ENCODE results near the gene BAHCC1. TPM values are rescaled to one million over a fixed set of nuclear protein-coding genes. Genes with fewer than 3 reads are reported as not detected.
"Not testable (repeated sequence)": the region's sequence is repeated elsewhere in the genome, so short reads cannot be mapped to it uniquely, and the experiment has no call there.

Gene BAHCC1
- total RNA-seq = 8.6 TPM
- long read RNA-seq, partial matches to known transcripts = 2 of 5 reads
- long read RNA-seq, other reads (novel, unspliced or antisense) = 3 of 5 reads

GRCh38 chr17:81394921-81395599, at the start of gene BAHCC1:
Gene BAHCC1, plus strand, starts transcription at chr17:81395457. Its CDS starts 4,283 bp downstream, at chr17:81399740.
- ATAC-seq = peak; percentile 81
- peak; percentile 100 for DNase-seq
- intact Hi-C loops (cut with micrococcal nuclease) = no loop called here

DNA sequence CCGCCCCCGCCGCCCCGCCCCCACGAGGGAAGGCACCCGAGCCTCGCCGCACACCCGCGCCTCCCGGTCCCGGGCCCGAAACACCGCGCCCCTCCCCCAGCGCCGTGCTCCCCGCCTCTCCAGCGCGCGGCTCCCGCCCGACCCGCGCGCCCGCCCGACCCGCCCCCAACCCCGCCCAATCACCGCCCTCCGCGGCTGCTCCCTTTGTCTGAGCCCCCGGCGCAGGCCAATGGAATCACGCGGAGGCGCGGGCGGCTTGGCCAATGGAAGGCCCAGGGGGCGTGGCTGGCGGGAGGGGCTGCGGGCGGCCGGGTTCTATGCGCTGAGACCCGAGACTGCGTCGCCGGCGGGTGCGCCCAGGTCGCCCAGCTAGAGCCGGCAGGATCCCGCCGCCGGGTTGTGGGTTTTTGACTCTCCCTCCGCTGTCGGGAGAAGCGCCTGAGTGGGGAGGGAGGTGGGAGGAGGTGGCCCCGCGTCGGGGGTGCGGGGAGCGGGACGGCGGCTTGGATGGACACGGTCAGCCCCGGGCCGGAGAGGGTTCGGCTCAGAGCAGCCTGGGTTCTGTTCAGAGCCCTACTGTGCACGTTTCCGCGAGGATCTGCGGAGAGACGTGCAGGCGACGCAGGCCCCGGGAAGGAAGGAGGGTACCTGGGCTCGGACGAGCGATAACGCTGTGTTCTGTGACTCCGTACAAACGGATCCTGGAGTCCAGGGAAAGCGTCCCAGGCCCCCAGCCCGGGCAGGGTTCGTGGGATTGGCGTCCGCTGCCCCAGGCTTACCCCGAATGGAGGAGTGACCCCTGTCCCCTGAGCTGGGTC, 49.0 kb upstream of the BAHCC1 start:
- DNase-seq (peak; percentile 100), ATAC-seq (peak; percentile 87)
- intact Hi-C loops (cut with micrococcal nuclease) = no loop called here

- ATAC-seq = no peak
- no peak for DNase-seq
- intact Hi-C loops (cut with micrococcal nuclease) = no loop called here
Measured at GRCh38 chr17:81346908-81347349, 48.3 kb upstream of the BAHCC1 start.

DNA sequence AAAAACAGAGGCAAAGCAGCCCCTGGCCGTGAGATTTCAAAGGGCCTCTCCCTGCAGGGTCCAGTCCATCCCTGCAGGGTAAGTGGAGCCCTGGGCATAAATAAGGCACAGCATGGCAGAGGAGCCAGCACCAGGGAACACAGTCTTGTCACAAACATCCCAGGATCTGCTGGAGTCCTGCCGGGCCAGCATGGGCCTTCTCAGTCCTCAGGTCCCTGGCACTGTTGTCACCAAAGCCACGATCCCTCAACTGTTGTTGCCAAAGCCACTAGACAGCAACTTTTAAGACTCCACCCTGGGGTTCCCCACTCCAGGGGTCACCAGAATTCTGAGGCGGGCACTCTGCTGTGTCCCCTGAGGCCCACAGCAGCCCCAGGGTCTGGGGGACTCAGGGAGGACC, 47.8 kb upstream of the BAHCC1 start:
- no peak for DNase-seq
- no peak for ATAC-seq
- intact Hi-C loops (cut with micrococcal nuclease) = no loop called here

- no peak for ATAC-seq
- intact Hi-C loops (cut with micrococcal nuclease) = no loop called here
- no peak for DNase-seq
Measured at GRCh38 chr17:81348097-81349055, 46.9 kb upstream of the BAHCC1 start.

DNA sequence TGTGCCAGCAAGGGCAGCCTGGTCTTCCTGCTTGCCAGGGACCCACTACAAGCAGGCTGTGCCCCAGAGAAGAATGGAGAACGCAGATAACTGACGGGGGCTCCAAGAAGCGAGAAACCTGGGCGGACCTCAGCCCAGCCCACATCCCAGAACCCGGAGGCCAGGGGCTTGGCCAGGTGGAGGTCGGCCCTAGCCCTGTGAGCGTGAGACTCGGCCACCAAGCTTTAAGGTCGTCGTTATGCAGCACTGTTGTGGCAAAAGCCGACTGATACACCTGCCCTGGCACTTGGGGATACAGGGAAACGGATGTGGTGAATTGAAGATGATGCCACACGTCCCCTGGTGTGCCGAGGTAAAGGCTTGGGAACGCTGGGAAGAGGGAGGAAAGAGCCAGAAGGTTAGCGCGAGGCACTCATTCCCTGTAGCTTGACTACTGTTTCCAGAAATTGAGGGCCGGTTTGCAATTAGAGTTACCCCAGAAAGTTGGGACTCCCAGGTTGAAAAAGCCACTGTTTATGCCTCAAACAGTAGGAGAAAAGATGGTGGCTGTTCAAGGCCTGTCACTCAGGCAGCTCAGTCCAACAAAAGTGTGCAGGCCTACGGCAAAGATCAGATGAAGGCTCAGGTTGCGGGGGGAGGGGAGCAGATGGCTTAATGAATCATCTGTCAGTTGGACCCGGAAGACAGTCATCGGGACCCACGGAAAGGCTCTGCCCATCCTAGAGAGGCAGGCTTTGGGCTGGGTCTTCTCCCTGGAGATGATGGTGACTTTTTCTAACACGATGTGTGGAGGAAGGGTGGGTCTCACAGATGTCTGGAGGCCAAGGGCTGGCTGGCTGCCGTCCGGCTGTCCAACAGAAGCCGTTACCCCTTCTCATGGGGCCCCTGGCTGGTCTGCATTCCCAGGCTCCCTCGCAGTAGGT, 45.6 kb upstream of the BAHCC1 start:
- no peak for DNase-seq
- intact Hi-C loops (cut with micrococcal nuclease) = no loop called here

DNA sequence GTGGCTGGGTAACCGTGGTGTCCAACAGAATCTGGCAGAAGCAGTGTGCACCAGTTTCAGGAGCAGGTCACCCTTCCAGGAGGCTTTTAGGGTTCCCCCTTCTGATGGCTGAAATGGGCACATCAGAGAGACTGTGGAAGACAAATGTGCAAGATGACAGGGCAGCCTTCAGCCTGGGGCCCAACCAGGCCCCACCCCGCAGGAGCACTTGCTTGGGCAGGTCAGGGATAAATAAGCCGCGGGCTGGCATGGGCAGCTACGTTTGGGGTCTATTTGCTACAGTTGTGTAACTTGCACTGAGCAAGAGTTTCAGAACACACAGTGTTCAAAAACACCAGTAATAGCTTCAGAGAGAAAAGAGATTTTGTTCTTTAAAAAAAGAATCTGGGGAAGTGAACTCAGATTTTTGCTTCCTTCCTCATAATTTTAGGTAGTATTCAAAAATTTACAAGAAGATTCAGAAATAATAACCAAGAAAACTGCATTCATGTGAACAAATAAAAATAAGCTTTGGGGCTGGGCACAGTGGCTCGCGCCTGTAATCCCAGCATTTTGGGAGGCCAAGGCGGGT, 44.9 kb upstream of the BAHCC1 start:
- ATAC-seq (no peak), DNase-seq (no peak)
- intact Hi-C loops (cut with micrococcal nuclease) = no loop called here

More for the DNA sequence above, 45.6 kb upstream of the BAHCC1 start:
- no peak for ATAC-seq

DNA sequence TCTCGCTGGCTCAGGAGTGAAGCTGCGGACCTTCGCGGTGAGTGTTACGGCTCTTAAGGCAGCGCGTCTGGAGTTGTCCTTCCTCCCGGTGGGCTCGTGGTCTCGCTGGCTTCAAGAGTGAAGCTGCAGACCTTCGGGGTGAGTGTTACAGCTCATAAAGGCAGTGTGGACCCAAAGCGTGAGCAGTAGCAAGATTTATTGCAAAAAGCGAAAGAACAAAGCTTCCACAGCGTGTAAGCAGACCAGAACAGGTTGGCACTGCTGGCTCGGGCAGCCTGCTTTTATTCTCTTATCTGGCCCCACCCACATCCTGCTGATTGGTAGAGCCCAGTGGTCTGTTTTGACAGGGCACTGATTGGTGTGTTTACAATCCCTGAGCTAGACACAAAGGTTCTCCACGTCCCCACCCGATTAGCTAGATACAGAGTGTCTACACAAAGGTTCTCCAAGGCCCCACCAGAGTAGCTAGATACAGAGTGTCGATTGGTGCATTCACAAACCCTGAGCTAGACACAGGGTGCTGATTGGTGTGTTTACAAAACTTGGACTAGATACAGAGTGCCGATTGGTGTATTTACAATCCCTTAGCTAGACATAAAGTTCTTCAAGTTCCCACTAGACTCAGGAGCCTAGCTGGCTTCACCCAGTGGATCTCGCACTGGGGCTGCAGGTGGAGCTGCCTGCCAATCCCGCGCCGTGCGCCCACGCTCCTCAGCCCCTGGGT, 43.8 kb upstream of the BAHCC1 start:
- DNase-seq; ATAC-seq; intact Hi-C loops (cut with micrococcal nuclease): not testable (repeated sequence)

GRCh38 chr17:81352056-81352455, 43.2 kb upstream of the BAHCC1 start:
- ATAC-seq; DNase-seq; intact Hi-C loops (cut with micrococcal nuclease): not testable (repeated sequence)

- DNase-seq = no peak
- no peak for ATAC-seq
- intact Hi-C loops (cut with micrococcal nuclease) = no loop called here
Measured at GRCh38 chr17:81354252-81354953, 40.9 kb upstream of the BAHCC1 start.

DNA sequence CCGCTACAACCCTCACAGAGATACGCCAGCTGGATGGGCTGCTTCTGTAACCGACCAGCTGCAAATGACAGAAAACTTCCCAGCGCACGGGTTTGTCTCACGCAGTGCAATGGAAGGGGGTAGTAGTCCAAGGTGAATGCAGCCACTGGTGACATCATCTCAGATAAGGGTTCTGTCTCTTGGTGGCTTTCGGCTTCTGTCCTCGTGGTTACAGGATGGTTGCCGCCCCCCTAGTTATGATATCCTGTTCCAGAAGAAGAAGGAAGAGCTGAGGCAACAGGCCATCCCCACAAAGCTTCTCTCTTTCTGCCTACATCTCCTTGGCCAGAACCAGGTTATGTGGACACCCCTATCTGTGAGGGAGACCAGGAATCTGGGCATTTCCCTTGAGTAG, 40.3 kb upstream of the BAHCC1 start:
- ATAC-seq (no peak), DNase-seq (no peak)
- intact Hi-C loops (cut with micrococcal nuclease) = no loop called here

GRCh38 chr17:81359218-81359617, 36.0 kb upstream of the BAHCC1 start:
- DNase-seq (no peak), ATAC-seq (no peak)
- intact Hi-C loops (cut with micrococcal nuclease) = no loop called here

GRCh38 chr17:81362001-81362400, 33.3 kb upstream of the BAHCC1 start:
- DNase-seq; intact Hi-C loops (cut with micrococcal nuclease); ATAC-seq: not testable (repeated sequence)

DNA sequence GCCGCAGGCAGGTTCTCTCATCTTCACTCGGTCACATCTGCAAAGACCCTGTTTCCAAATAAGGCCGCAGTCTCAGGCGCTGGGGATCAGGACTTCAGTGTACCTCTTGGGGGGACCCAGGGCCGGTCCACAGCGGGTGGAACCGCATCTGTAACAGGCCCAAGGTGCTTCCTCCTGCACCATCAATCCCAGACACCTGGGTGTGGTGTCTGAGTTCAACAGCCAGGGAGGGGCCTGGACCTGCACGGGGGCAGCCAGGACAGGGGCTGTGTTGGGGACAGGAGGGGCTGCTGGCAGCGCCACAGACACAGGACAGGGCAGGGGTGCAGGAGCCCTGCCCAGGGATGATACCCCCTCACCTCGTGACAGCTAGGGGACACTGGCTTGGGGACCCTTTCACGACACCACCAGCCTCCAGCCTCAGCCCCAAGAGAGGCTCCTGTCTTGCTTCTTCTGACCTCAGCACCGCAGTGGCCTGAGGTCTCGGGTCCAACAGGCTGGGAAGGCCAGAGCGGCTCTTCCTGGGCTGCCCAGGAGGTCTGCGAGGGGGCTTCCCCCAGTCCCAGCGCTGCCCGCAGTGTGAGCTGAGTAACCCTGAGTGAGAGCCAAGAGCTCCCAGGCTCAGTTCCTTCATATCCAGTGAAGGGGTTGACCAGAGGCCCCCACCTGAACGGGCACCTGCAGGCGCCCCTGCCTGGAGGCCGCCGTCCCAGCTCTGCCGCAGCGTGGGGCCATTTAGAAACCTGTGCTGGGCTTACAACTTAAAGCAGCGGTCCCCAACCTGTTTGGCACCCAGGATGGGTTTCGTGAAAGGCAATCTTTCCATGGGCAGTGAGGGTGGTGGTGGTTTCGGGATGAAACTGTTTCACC, 30.7 kb upstream of the BAHCC1 start:
- ATAC-seq = no peak
- intact Hi-C loops (cut with micrococcal nuclease) = no loop called here
- no peak for DNase-seq

DNA sequence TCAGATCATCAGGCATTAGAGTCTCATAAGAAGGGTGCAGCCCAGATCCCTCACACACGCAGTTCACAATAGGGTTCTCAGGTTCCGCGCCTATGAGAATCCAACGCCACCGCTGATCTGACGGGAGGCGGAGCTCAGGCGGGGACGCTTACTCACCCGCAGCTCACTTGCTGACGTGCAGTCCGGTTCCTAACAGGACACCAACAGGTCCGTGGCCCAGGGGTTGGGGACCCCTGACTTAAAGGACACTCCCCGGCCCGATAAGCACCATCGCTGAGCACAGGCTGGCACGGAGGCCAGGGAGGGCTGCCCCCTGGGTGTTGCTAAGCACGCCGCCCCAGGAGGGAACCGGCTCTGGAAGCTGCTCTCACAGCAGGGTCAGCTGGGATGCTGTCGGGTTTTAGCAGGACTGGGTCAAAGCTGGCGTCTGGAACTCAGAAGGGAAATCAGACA, 30.1 kb upstream of the BAHCC1 start:
- DNase-seq (peak; percentile 62), ATAC-seq (peak; percentile 83)
- intact Hi-C loops (cut with micrococcal nuclease) = no loop called here
